ENCODE data around the gene RAB4A. TPM values are rescaled to one million over a fixed set of nuclear protein-coding genes. Genes with fewer than 3 reads are reported as not detected.

RAB4A gene
- total RNA-seq, 1 experiment from 2014 or later = 61.5 TPM

- DNase-seq (ENCODE audit: low spot score) = no peak
These were observed 68.2 kb downstream of the RAB4A start for GRCh38 chr1:229339086-229339485.

GRCh38 chr1:229339520-229339919, 68.6 kb downstream of the RAB4A start:
- DNase-seq (ENCODE audit: low spot score) = no peak

- DNase-seq (ENCODE audit: low spot score) = no peak
These were observed 69.6 kb downstream of the RAB4A start for GRCh38 chr1:229340496-229340895.

GRCh38 chr1:229341774-229342655, 71.1 kb downstream of the RAB4A start:
- peak; percentile 56 for DNase-seq (ENCODE audit: low spot score)

- peak; percentile 38 for DNase-seq (ENCODE audit: low spot score)
These were observed 72.0 kb downstream of the RAB4A start, which contains the start of gene CCSAP for GRCh38 chr1:229342656-229343569. CCSAP (minus strand) TSS chr1:229343047; CDS start chr1:229342465, 582 bp downstream.

- DNase-seq (ENCODE audit: low spot score) = no peak
These were observed 73.2 kb downstream of the RAB4A start for GRCh38 chr1:229344139-229344538.

GRCh38 chr1:229344937-229345684, 74.2 kb downstream of the RAB4A start:
- DNase-seq (ENCODE audit: low spot score) = no peak

- DNase-seq (ENCODE audit: low spot score) = no peak
These were observed 76.6 kb downstream of the RAB4A start for GRCh38 chr1:229347528-229347927.

GRCh38 chr1:229349463-229350385, 78.8 kb downstream of the RAB4A start:
- DNase-seq (ENCODE audit: low spot score) = no peak

- no peak for DNase-seq (ENCODE audit: low spot score)
These were observed 82.1 kb downstream of the RAB4A start for GRCh38 chr1:229352975-229353374.

- no peak for DNase-seq (ENCODE audit: low spot score)
These were observed 83.3 kb downstream of the RAB4A start for GRCh38 chr1:229354226-229354625.

Other genes starting within 250 kb of the RAB4A start
- gene CCSAP, start 71.9 kb downstream of the RAB4A start, total RNA-seq (2014; rRNA removed; shearing (Covaris generic)) = 31.0 and 33.5 TPM in 2 replicates
- gene ACTA1, start 163.0 kb downstream of the RAB4A start, total RNA-seq (2014; rRNA removed; shearing (Covaris generic)) = not detected in 2 replicates
- gene NUP133, start 237.2 kb downstream of the RAB4A start, total RNA-seq (2014; rRNA removed; shearing (Covaris generic)) = 52.8 and 64.5 TPM in 2 replicates